ENCODE results near the gene CYB561A3. TPM values are rescaled to one million over a fixed set of nuclear protein-coding genes. Genes with fewer than 3 reads are reported as not detected.
A peak's percentile ranks its signal among the peaks of the same experiment; 100 is the strongest.

Gene CYB561A3
- total and polyA plus RNA-seq, 8 donors, result 13.4 to 106 (median 20.8) TPM

DNA sequence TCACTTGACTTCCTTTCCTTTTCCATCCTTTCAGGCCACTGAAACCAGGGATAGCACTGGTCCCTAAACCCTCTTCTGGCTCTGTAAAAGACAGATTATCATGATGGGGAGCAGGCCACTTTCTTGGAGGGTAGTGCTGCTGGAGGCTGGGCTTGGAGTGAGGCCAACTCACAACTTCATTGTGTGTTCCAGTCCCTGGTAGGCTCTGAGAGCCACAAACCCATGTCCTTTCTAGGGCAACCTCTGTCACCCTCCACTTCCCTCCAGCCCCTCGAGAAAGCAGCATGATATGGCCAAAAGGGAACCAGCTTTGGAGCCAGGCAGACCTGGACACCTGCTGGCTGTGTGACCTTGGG, 26.3 kb downstream of the CYB561A3 start:
- intact Hi-C loops (cut with DNase I; ENCODE audit: low total_unique reads), result no loop called here
- TF ChIP-seq EP300 (IDR thresholded peaks at IDR 0.05) (no peak), POLR2AphosphoS5 (IDR thresholded peaks at IDR 0.05) (no peak), POLR2A (IDR thresholded peaks at IDR 0.05) (no peak)
- TF ChIP-seq, protein P1, sequence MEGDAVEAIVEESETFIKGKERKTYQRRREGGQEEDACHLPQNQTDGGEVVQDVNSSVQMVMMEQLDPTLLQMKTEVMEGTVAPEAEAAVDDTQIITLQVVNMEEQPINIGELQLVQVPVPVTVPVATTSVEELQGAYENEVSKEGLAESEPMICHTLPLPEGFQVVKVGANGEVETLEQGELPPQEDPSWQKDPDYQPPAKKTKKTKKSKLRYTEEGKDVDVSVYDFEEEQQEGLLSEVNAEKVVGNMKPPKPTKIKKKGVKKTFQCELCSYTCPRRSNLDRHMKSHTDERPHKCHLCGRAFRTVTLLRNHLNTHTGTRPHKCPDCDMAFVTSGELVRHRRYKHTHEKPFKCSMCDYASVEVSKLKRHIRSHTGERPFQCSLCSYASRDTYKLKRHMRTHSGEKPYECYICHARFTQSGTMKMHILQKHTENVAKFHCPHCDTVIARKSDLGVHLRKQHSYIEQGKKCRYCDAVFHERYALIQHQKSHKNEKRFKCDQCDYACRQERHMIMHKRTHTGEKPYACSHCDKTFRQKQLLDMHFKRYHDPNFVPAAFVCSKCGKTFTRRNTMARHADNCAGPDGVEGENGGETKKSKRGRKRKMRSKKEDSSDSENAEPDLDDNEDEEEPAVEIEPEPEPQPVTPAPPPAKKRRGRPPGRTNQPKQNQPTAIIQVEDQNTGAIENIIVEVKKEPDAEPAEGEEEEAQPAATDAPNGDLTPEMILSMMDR (IDR thresholded peaks at IDR 0.05), result no peak
- Histone ChIP-seq H3K36me3 (peaks cover 0 to 24% (median 22%) of the 10 kb centered on the region in 4 donors), H3K27ac (peak overlapping the region; percentile 21 to 93 (median 74)), H3K9me3 (no peaks in the 10 kb centered on the region), H3K4me3 (no peak overlapping the region), H3K4me1 (peaks cover 25 to 53% (median 48%) of the 10 kb centered on the region in 4 donors), H3K27me3 (no peaks in the 10 kb centered on the region)
- no peak for DNase-seq
- 40 to 70% (median 60%) methylated on average over 1 of the region's 1 CpG for WGBS, 5 donors

DNA sequence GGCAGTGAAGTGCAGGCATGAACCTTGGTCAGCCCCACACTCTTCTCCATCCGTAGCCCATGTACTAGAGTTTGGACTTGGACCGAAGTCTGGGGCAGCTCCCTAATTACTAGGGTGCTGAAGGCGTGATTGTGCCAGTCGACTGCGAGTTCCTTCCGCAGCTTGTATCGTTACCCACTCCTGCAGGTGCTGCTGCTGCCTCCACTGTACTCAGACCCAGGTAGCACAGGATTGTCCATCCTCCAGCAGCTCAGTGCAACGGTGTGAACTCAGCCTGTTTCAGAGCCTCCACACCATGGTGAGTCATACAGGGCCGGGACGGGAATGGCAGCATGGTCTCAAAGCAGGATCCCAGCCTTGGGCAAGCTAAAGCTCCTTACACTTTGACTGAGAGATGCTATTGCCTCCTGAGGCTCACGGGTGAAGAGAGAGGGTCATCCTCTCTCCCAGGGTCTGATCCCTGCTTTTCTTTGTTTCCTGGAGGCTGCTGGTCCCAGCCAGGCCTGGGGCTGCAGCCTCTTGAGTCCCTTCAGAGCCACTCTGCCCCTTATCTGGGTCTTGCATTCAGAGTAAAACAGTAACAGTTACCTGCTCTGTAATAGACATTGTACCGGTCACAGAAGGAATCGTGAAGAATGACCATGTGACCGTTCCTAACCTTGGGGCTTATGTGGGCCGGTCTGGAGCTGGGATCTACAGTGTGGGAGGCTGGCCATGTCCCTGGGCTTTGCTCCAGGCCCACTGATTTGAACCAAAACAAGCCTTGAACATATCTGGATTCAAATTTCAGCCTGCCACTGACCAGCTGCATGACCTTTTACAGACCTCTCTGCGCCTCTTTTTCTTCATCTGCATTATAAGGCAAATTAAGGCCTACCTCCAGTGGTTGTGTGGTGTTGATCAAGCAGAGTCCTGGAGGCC, 27.0 kb downstream of the CYB561A3 start:
- Histone ChIP-seq H3K27me3 (no peaks in the 10 kb centered on the region), H3K4me1 (peaks cover 25 to 59% (median 48%) of the 10 kb centered on the region in 4 donors), H3K27ac (peak overlapping the region; percentile 28 to 93 (median 74)), H3K4me3 (no peak overlapping the region), H3K9me3 (no peaks in the 10 kb centered on the region), H3K36me3 (peaks cover 0 to 26% (median 24%) of the 10 kb centered on the region in 4 donors)
- 71 to 74% (median 73%) methylated on average over 15 to 16 of the region's 16 CpGs for WGBS, 5 donors
- no peak for DNase-seq
- intact Hi-C loops (cut with DNase I; ENCODE audit: low total_unique reads), result no loop called here
- no peak for TF ChIP-seq POLR2A (IDR thresholded peaks at IDR 0.05)
- TF ChIP-seq, protein P1 (IDR thresholded peaks at IDR 0.05), result no peak

DNA sequence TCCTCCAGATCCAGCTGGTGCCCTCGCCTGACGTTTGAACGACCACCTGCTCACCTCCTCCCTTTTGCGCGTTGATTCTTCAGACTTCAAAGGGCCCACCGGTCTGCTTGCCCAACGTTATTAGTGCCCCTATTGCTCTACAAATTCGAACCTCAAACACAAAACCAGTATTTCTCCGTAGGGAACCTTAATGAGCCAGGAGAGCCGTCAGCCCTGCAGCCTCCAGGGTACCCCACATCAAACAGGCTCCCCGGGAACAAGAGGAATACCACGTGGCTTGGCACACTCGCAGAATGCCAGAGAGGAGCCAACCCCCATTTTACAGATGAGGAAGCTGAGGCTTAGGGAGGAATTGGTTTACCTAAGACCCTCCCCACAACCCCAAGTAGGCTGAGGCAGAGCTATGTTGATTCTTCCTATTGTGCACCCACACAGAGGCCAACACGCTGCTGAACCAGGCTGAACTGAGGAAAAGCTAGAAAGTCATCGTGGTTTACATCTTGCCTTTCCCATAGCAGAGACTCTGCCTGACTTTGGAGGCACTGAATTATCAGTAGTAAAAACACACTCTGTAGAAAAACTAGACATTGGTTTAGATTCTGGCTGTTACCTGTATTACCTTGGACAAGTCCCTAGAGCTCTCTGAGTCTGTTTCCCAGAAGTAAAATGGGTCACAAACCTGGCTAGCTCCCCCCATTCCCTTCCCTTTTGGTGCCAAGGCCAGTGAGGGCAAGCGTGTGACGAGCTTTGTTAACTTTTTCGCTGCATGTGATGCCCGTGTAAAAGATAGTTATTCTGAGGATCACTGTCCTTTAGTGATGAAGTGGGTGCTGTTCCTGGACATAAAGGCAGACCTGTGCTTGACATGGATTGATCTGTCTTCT, 27.9 kb downstream of the CYB561A3 start:
- no peak for TF ChIP-seq EP300 (IDR thresholded peaks at IDR 0.05)
- peak overlapping the region; percentile 79 to 100 (median 94) for H3K4me3 ChIP-seq
- peaks cover 9 to 26% (median 24%) of the 10 kb centered on the region in 4 donors for H3K36me3 ChIP-seq
- WGBS, 5 donors, result 21 to 29% (median 23%) methylated on average over 17 to 19 of the region's 19 CpGs
- H3K9me3 ChIP-seq, result no peaks in the 10 kb centered on the region
- H3K27me3 ChIP-seq, result no peaks in the 10 kb centered on the region
- H3K4me1 ChIP-seq, result peaks cover 25 to 61% (median 51%) of the 10 kb centered on the region in 4 donors
- DNase-seq, result peak in 1 of 2 donors; percentile 42
- H3K27ac ChIP-seq, result peak overlapping the region; percentile 88 to 96 (median 94)
- intact Hi-C loops (cut with DNase I; ENCODE audit: low total_unique reads), result no loop called here

DNA sequence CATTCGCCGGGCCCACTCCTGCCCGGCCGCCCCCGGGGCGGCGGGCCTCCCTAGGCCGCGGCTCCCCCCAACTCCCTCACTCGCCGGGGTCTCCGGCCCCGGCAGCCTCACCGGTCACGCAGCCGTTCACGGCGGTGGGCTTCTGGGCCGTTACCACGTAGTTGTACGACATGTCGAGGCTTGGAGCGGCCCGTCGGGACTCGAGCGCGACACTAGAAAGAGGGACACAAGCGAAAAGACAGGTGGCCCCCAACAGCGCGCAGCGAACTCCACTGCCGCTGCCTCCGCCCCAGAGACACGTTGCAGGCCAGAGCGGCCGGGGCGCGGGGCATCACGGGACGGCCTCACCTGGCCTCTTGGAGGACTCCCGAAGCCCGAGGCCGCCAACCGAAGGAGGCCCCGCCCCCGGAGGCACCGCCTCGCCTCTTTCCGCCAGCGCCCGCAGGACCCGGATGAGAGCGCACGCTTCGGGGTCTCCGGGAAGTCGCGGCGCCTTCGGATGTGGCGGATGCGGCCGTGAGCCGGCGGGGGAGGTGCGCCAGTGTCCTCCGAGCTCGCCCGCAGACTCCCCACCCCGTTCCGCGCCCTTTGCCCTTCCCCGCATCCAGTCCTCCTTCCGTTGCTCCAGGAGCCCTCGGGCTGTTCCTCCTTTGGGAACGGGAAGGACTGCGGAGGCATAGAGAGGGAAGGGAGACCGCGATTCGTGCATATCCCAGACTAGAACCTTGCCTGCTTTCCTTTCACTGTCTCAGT, 28.7 kb downstream of the CYB561A3 start, which contains the start of the genes DDB1 and TKFC:
Gene DDB1, minus strand, starts transcription at position 309 of the 753 bp plus-strand sequence. Its CDS starts 137 bp downstream, at position 172.
Gene TKFC, plus strand, starts transcription at position 432 of the 753 bp plus-strand sequence. CDS start 1,501 bp downstream, outside the sequence.
- H3K9me3 ChIP-seq, result no peaks in the 10 kb centered on the region
- DNase-seq, result peak; percentile 97 to 98
- TF ChIP-seq EP300 (IDR thresholded peaks at IDR 0.05), result no peak
- TF ChIP-seq, protein P1 (IDR thresholded peaks at IDR 0.05), result no peak
- TF ChIP-seq POLR2A (IDR thresholded peaks at IDR 0.05), result peak in 1 of 4 donors; percentile 9
- TF ChIP-seq POLR2AphosphoS5 (IDR thresholded peaks at IDR 0.05), result peak; percentile 81 to 96 (median 89)
- H3K4me1 ChIP-seq, result peaks cover 25 to 63% (median 52%) of the 10 kb centered on the region in 4 donors
- H3K27me3 ChIP-seq, result no peaks in the 10 kb centered on the region
- H3K27ac ChIP-seq, result peak within 1 kb of the TSS; percentile 88 to 96 (median 94)
- 0 to 1% (median 0%) methylated on average over 33 to 81 of the region's 81 CpGs for WGBS, 5 donors
- intact Hi-C loops (cut with DNase I; ENCODE audit: low total_unique reads), result no loop called here
- peaks cover 16 to 26% (median 24%) of the 10 kb centered on the region in 4 donors for H3K36me3 ChIP-seq
- H3K4me3 ChIP-seq, result peak within 1 kb of the TSS; percentile 79 to 100 (median 94)

Measured in stomach (tissue), 9 donors.